ENCODE data around the gene B3GALNT2.

GRCh38 chr1:235460770-235461169 lies 43.5 kb downstream of the B3GALNT2 start:
- TF ChIP-seq CTCF (IDR thresholded peaks at IDR 0.05) (no peak), POLR2AphosphoS5 (IDR thresholded peaks at IDR 0.05) (no peak), POLR2A (IDR thresholded peaks at IDR 0.05) (no peak), EP300 (IDR thresholded peaks at IDR 0.05) (no peak)

All from gastroesophageal sphincter (tissue), 3 donors.